PC-9 (cell line): ENCODE results near the gene XRCC5. TPM values are rescaled to one million over a fixed set of nuclear protein-coding genes. Genes with fewer than 3 reads are reported as not detected.

Experiments used
- BruUV-seq: library from RNA; stranded (reverse); fragments of 400-500 nt; replicated peaks from 2 replicates; lab custom pipeline; 2021; lab: Mats Ljungman, UMichigan
- CTCF ChIA-PET: fragments of 300-600 bp; sonication (Branson Sonifier 250); formaldehyde crosslinking; loops from one replicate; lab custom pipeline; 2022; ENCODE audit warnings: antibody characterized with exemption; lab: Charles Lee
- POLR2A ChIA-PET: fragments of 300-600 bp; sonication (Branson Sonifier 250); formaldehyde crosslinking; loops from one replicate; lab custom pipeline; 2022; ENCODE audit warnings: antibody characterized with exemption; ENCODE audit not compliant: unreplicated experiment; lab: Charles Lee
- DNase-seq, 2 experiments: peaks; one replicate each; pipeline versions ENCODE4 v3.0.0 to v3.0.0-alpha.2; 2015 to 2022; ENCODE audit warnings: mixed read lengths in 1 of 2
- H2AFZ ChIP-seq: fragments of 200-600 bp; sonication (generic); 2 replicates; pipeline ENCODE4 v1.8.1; 2017; ENCODE audit warnings: antibody characterized with exemption
- H3F3A ChIP-seq: fragments of 200-600 bp; sonication (generic); 2 replicates; pipeline ENCODE4 v1.8.1; 2017; ENCODE audit warnings: antibody characterized with exemption, mild to moderate bottlenecking, low read depth; ENCODE audit not compliant: insufficient read depth
- H3K27ac ChIP-seq: fragments of 200-600 bp; sonication (generic); 2 replicates; pipeline ENCODE4 v1.6.1; 2016; ENCODE audit warnings: mixed run types
- H3K27me3 ChIP-seq: fragments of 200-600 bp; sonication (generic); 2 replicates; pipeline ENCODE4 v1.6.1; 2016; ENCODE audit warnings: low read depth, mixed run types; ENCODE audit not compliant: insufficient read depth
- H3K36me3 ChIP-seq: fragments of 200-600 bp; sonication (generic); 2 replicates; pipeline ENCODE4 v1.6.1; 2016; ENCODE audit warnings: low read depth, mixed run types
- H3K4me1 ChIP-seq: fragments of 200-600 bp; sonication (generic); replicated peaks from 2 replicates; pipeline ENCODE4 v1.6.1; 2016; ENCODE audit warnings: mixed run types; ENCODE audit not compliant: insufficient read depth
- H3K4me2 ChIP-seq: fragments of 200-600 bp; sonication (generic); 2 replicates; pipeline ENCODE4 v1.6.1; 2017; ENCODE audit warnings: mixed run types
- H3K4me3 ChIP-seq: fragments of 200-600 bp; sonication (generic); 2 replicates; pipeline ENCODE4 v1.6.1; 2016; ENCODE audit warnings: mixed run types
- H3K79me2 ChIP-seq: fragments of 200-600 bp; sonication (generic); 2 replicates; pipeline ENCODE4 v1.6.1; 2017; ENCODE audit warnings: low read depth, mixed run types
- H3K9me2 ChIP-seq: fragments of 200-600 bp; sonication (generic); 2 replicates; pipeline ENCODE4 v1.8.1; 2017; ENCODE audit warnings: mild to moderate bottlenecking; ENCODE audit not compliant: insufficient read depth
- H3K9me3 ChIP-seq: fragments of 200-600 bp; sonication (generic); 2 replicates; pipeline ENCODE4 v1.8.1; 2016; ENCODE audit warnings: low read depth; ENCODE audit not compliant: insufficient read depth
- H4K20me1 ChIP-seq: fragments of 200-600 bp; sonication (generic); 2 replicates; pipeline ENCODE4 v1.8.1; 2017; ENCODE audit not compliant: insufficient read depth
- CTCF ChIP-seq: fragments of 200-600 bp; sonication (generic); conservative IDR thresholded peaks from 2 replicates; pipeline ENCODE4 v1.6.1; 2017; ENCODE audit warnings: mixed run types, antibody characterized with exemption, mild to moderate bottlenecking, moderate library complexity
- EZH2 ChIP-seq: fragments of 200-600 bp; sonication (generic); IDR thresholded peaks from 2 replicates; pipeline ENCODE4 v1.8.0; 2017; ENCODE audit warnings: antibody characterized with exemption, low read depth
- intact Hi-C: fragments of 100-400 bp; cut with micrococcal nuclease; formaldehyde crosslinking; loops from one replicate; pipeline ENCODE4 v1.10.0; 2022; ENCODE audit not compliant: unreplicated experiment
- total RNA-seq: library from RNA; stranded (reverse); gene quantifications from 2 replicates; pipeline ENCODE4 v1.2.3, GENCODE V29; 2021

XRCC5 gene
- total RNA-seq, 1 experiment from 2014 or later: 275 TPM

- no peaks in the 10 kb centered on the region for H3K27me3 ChIP-seq
- intact Hi-C loops: loop anchor here (2.0 to 10.0 kb wide), 3 partner anchors 157 to 279 kb away; partner anchors contain the start of genes MARCHF4, RPL37A and SMARCAL1
- peaks cover 34% of the 10 kb centered on the region for H3F3A ChIP-seq
- H3K27ac ChIP-seq: peak overlapping the region; percentile 38; the same call in 1 of the 2 replicates
- no peaks in the 10 kb centered on the region for H3K9me3 ChIP-seq
- peaks cover 57% of the 10 kb centered on the region for H3K4me1 ChIP-seq
- no peak overlapping the region for H3K4me2 ChIP-seq
- POLR2A ChIA-PET: interaction anchor here (0.6 kb wide), 1 partner anchor 76 kb away, joined by 4 read pairs; no protein-coding TSS in a partner anchor
- CTCF ChIA-PET: interaction anchor here (0.7 to 1.1 kb wide), 2 partner anchors 158 to 928 kb away, joined by 3 read pairs; no protein-coding TSS in a partner anchor
- H3K9me2 ChIP-seq: no peaks in the 10 kb centered on the region
- BruUV-seq: no TSS peak
- no peaks in the 10 kb centered on the region for H3K36me3 ChIP-seq
- no peaks in the 10 kb centered on the region for H3K79me2 ChIP-seq
- no peak overlapping the region for H2AFZ ChIP-seq
- no peak for DNase-seq
- TF ChIP-seq EZH2: no peak
- peak; percentile 41 for TF ChIP-seq CTCF
- no peaks in the 10 kb centered on the region for H4K20me1 ChIP-seq
- no peak overlapping the region for H3K4me3 ChIP-seq
Measured at GRCh38 chr2:216215658-216216390, 106.7 kb downstream of the XRCC5 start.

- ChIA-PET CTCF (interaction anchor here (0.6 to 0.7 kb wide), 2 partner anchors 146 to 1356 kb away, joined by 3 read pairs; no protein-coding TSS in a partner anchor), POLR2A (interaction anchor here (0.5 to 0.7 kb wide), 3 partner anchors 99 to 287 kb away, joined by 3 to 9 read pairs (median 3); no protein-coding TSS in a partner anchor)
- no peaks in the 10 kb centered on the region for H3K36me3 ChIP-seq
- TF ChIP-seq CTCF (no peak), EZH2 (no peak)
- intact Hi-C loops: loop anchor here (2.0 to 10.0 kb wide), 3 partner anchors 156 to 278 kb away; partner anchors contain the start of genes MARCHF4, RPL37A and SMARCAL1
- no TSS peak for BruUV-seq
- no peak overlapping the region for H3K4me3 ChIP-seq
- DNase-seq: peak; percentile 15 to 61
- H3K27ac ChIP-seq: peak overlapping the region; percentile 38
- no peaks in the 10 kb centered on the region for H3K27me3 ChIP-seq
- peak overlapping the region; percentile 50 for H3K4me2 ChIP-seq
- peaks cover 60% of the 10 kb centered on the region for H3K4me1 ChIP-seq
- no peak overlapping the region for H2AFZ ChIP-seq
- H3K9me2 ChIP-seq: no peaks in the 10 kb centered on the region
- no peaks in the 10 kb centered on the region for H4K20me1 ChIP-seq
- H3F3A ChIP-seq: peaks cover 32% of the 10 kb centered on the region
- H3K79me2 ChIP-seq: no peaks in the 10 kb centered on the region
- no peaks in the 10 kb centered on the region for H3K9me3 ChIP-seq
Measured at GRCh38 chr2:216216951-216217903, 108.1 kb downstream of the XRCC5 start.

GRCh38 chr2:216217904-216218260, 108.7 kb downstream of the XRCC5 start:
- BruUV-seq: no TSS peak
- Histone ChIP-seq H3K27ac (peak overlapping the region; percentile 38), H3F3A (peaks cover 34% of the 10 kb centered on the region), H2AFZ (no peak overlapping the region), H3K9me3 (no peaks in the 10 kb centered on the region), H3K4me2 (peak overlapping the region; percentile 50), H3K4me1 (peaks cover 66% of the 10 kb centered on the region), H3K79me2 (no peaks in the 10 kb centered on the region), H3K27me3 (no peaks in the 10 kb centered on the region), H4K20me1 (no peaks in the 10 kb centered on the region), H3K4me3 (no peak overlapping the region), H3K9me2 (no peaks in the 10 kb centered on the region), H3K36me3 (no peaks in the 10 kb centered on the region)
- CTCF ChIA-PET: interaction anchor here (0.6 kb wide), 1 partner anchor 1355 kb away, joined by 3 read pairs; no protein-coding TSS in a partner anchor
- intact Hi-C loops: loop anchor here (2.0 to 10.0 kb wide), 3 partner anchors 155 to 277 kb away; partner anchors contain the start of genes MARCHF4, RPL37A and SMARCAL1
- TF ChIP-seq CTCF (no peak), EZH2 (no peak)
- no peak for DNase-seq
- POLR2A ChIA-PET: interaction anchor here (0.6 to 0.7 kb wide), 2 partner anchors 98 to 182 kb away, joined by 3 read pairs; no protein-coding TSS in a partner anchor
